Measurements from ENCODE around the gene OR13C3. TPM values are rescaled to one million over a fixed set of nuclear protein-coding genes. Genes with fewer than 3 reads are reported as not detected.

Gene OR13C3
- total and polyA plus RNA-seq, 2 donors (not counting 1 experiment from before 2014, with no cell fraction given) = not detected

GRCh38 chr9:104506565-104506964 is 30.1 kb downstream of the OR13C3 start:
- TF ChIP-seq CTCF (conservative IDR thresholded peaks at IDR 0.05 in 1 of 2, IDR thresholded peaks at IDR 0.05 in 1 of 2; ENCODE audit: low read depth in 1 of 2, low read length in 2 of 2) (no peak), EZH2 (IDR thresholded peaks at IDR 0.05; ENCODE audit: low read length, missing control alignments) (no peak)
- DNase-seq (ENCODE audit: low read depth in 2 of 2) = no peak
- Histone ChIP-seq H3K4me3 (replicated peaks in 1 of 4; ENCODE audit: control extremely low read depth in 1 of 4, insufficient read depth in 1 of 4, low read depth in 3 of 4, low read length in 4 of 4) (no peak overlapping the region), H3K4me2 (ENCODE audit: extremely low read depth, insufficient read depth, low read length) (no peak overlapping the region), H4K20me1 (ENCODE audit: control insufficient read depth, extremely low read depth, insufficient read depth, low read length) (no peaks in the 10 kb centered on the region), H3K9ac (ENCODE audit: insufficient read depth, low read length) (no peak overlapping the region), H3K4me1 (ENCODE audit: control insufficient read depth, extremely low read depth, insufficient read depth, low read length) (no peaks in the 10 kb centered on the region), H3K36me3 (ENCODE audit: control insufficient read depth, insufficient read depth, low read length) (no peaks in the 10 kb centered on the region), H3K27me3 (ENCODE audit: control insufficient read depth, insufficient read depth, low read length) (no peaks in the 10 kb centered on the region), H3K9me3 (ENCODE audit: control insufficient read depth, insufficient read depth, low read depth, low read length) (no peaks in the 10 kb centered on the region), H2AFZ (ENCODE audit: low read length) (no peak overlapping the region), H3K27ac (ENCODE audit: insufficient read depth, low read length) (no peak overlapping the region), H3K79me2 (ENCODE audit: control insufficient read depth, insufficient read depth, low read length) (no peaks in the 10 kb centered on the region)

GRCh38 chr9:104503963-104504362 is 32.7 kb downstream of the OR13C3 start, which contains the start of gene OR13F1:
OR13F1 (plus strand) TSS chr9:104504263; CDS start chr9:104504263, 0 bp downstream.
- Histone ChIP-seq H4K20me1 (ENCODE audit: control insufficient read depth, extremely low read depth, insufficient read depth, low read length) (no peaks in the 10 kb centered on the region), H3K4me1 (ENCODE audit: control insufficient read depth, extremely low read depth, insufficient read depth, low read length) (no peaks in the 10 kb centered on the region), H3K27me3 (ENCODE audit: control insufficient read depth, insufficient read depth, low read length) (no peaks in the 10 kb centered on the region), H3K9ac (ENCODE audit: insufficient read depth, low read length) (no peak within 1 kb of the TSS), H3K4me2 (ENCODE audit: extremely low read depth, insufficient read depth, low read length) (no peak within 1 kb of the TSS), H3K27ac (ENCODE audit: insufficient read depth, low read length) (no peak within 1 kb of the TSS), H3K79me2 (ENCODE audit: control insufficient read depth, insufficient read depth, low read length) (no peaks in the 10 kb centered on the region), H2AFZ (ENCODE audit: low read length) (no peak within 1 kb of the TSS), H3K9me3 (ENCODE audit: control insufficient read depth, insufficient read depth, low read depth, low read length) (no peaks in the 10 kb centered on the region), H3K36me3 (ENCODE audit: control insufficient read depth, insufficient read depth, low read length) (no peaks in the 10 kb centered on the region), H3K4me3 (replicated peaks in 1 of 4; ENCODE audit: control extremely low read depth in 1 of 4, insufficient read depth in 1 of 4, low read depth in 3 of 4, low read length in 4 of 4) (no peak within 1 kb of the TSS)
- TF ChIP-seq CTCF (conservative IDR thresholded peaks at IDR 0.05 in 1 of 2, IDR thresholded peaks at IDR 0.05 in 1 of 2; ENCODE audit: low read depth in 1 of 2, low read length in 2 of 2) (no peak), EZH2 (IDR thresholded peaks at IDR 0.05; ENCODE audit: low read length, missing control alignments) (no peak)
- no peak for DNase-seq (ENCODE audit: low read depth in 2 of 2)

GRCh38 chr9:104503440-104503839 is 33.2 kb downstream of the OR13C3 start:
- no peaks in the 10 kb centered on the region for H3K36me3 ChIP-seq (ENCODE audit: control insufficient read depth, insufficient read depth, low read length)
- no peaks in the 10 kb centered on the region for H3K27me3 ChIP-seq (ENCODE audit: control insufficient read depth, insufficient read depth, low read length)

More at GRCh38 chr9:104503440-104503839, 33.2 kb downstream of the OR13C3 start:
- Histone ChIP-seq H3K27ac (ENCODE audit: insufficient read depth, low read length) (no peak overlapping the region), H3K4me2 (ENCODE audit: extremely low read depth, insufficient read depth, low read length) (no peak overlapping the region), H2AFZ (ENCODE audit: low read length) (no peak overlapping the region), H3K4me1 (ENCODE audit: control insufficient read depth, extremely low read depth, insufficient read depth, low read length) (no peaks in the 10 kb centered on the region), H4K20me1 (ENCODE audit: control insufficient read depth, extremely low read depth, insufficient read depth, low read length) (no peaks in the 10 kb centered on the region), H3K4me3 (replicated peaks in 1 of 4; ENCODE audit: control extremely low read depth in 1 of 4, insufficient read depth in 1 of 4, low read depth in 3 of 4, low read length in 4 of 4) (no peak overlapping the region), H3K79me2 (ENCODE audit: control insufficient read depth, insufficient read depth, low read length) (no peaks in the 10 kb centered on the region), H3K9me3 (ENCODE audit: control insufficient read depth, insufficient read depth, low read depth, low read length) (no peaks in the 10 kb centered on the region), H3K9ac (ENCODE audit: insufficient read depth, low read length) (no peak overlapping the region)
- TF ChIP-seq CTCF (conservative IDR thresholded peaks at IDR 0.05 in 1 of 2, IDR thresholded peaks at IDR 0.05 in 1 of 2; ENCODE audit: low read depth in 1 of 2, low read length in 2 of 2) (no peak), EZH2 (IDR thresholded peaks at IDR 0.05; ENCODE audit: low read length, missing control alignments) (no peak)
- no peak for DNase-seq (ENCODE audit: low read depth in 2 of 2)
